NCI-H748 (cell line): ENCODE measurements around the gene NEIL3.
A peak's percentile ranks its signal among the peaks of the same experiment; 100 is the strongest.

ENCODE experiments used
- DNase-seq: peaks from one replicate; lab custom pipeline; 2025; ENCODE audit not compliant: unreplicated experiment; lab: John Stamatoyannopoulos, UW

NEIL3 gene

GRCh38 chr4:177408023-177408422 lies 98.3 kb downstream of the NEIL3 start:
- DNase-seq: peak; percentile 80

DNA sequence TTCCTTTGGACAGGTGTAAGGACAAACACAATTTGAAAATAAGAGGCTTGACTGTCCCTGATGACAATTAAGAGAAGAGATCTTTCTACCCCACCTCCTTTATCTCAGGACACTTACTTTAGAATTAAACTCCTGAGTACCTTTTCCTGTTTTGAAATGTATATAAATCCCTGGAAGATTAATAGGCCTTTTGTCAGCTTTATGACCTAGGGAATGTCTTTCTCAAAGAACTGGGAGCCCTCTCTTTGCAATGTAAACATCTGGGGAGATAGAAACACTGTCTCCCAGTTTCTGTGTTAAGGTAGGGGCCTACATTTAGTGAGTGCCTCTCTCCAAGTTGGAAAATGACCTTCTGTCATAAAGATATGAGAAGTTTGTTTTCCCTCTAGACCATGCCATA lies 100.9 kb downstream of the NEIL3 start:
- DNase-seq: peak; percentile 61

DNA sequence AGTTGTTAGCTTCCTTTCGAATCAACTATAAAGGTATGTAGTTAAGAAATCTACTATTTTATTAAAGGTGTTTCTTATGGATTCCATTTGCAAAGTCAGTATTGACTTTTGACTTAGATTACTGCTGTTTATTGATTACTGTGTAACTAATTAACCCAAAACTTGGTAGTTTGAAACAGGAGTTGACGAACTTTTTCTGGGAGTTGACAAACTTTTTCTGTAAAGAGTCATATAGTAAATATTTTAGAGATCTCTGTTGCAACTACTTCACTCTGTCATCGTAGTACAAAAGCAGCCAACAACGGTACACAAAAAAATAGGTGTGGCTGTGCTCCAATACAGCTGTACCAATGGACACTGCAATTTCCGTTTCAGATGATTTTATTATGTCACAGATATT lies 102.3 kb downstream of the NEIL3 start:
- DNase-seq: no peak
